ENCODE results near the gene FLCN.
"Not testable (repeated sequence)": the region's sequence is repeated elsewhere in the genome, so short reads cannot be mapped to it uniquely, and the experiment has no call there.

DNA sequence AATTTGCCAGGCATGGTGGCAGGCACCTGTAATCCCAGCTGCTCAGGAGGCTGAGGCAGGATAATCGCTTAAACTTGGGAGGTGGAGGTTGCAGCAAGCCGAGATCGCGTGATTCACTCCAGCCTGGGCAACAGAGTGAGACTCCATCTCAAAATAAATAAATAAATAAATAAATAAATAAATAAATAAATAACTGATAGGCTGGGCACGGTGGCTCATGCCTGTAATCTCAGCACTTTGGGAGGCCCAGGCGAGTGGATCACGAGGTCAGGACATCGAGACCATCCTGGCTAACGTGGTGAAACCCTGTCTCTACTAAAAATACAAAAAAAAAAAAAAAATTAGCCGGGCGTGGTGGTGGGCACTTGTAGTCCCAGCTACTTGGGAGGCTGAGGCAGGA is 18.7 kb upstream of the FLCN start:
- TF ChIP-seq, protein P1, sequence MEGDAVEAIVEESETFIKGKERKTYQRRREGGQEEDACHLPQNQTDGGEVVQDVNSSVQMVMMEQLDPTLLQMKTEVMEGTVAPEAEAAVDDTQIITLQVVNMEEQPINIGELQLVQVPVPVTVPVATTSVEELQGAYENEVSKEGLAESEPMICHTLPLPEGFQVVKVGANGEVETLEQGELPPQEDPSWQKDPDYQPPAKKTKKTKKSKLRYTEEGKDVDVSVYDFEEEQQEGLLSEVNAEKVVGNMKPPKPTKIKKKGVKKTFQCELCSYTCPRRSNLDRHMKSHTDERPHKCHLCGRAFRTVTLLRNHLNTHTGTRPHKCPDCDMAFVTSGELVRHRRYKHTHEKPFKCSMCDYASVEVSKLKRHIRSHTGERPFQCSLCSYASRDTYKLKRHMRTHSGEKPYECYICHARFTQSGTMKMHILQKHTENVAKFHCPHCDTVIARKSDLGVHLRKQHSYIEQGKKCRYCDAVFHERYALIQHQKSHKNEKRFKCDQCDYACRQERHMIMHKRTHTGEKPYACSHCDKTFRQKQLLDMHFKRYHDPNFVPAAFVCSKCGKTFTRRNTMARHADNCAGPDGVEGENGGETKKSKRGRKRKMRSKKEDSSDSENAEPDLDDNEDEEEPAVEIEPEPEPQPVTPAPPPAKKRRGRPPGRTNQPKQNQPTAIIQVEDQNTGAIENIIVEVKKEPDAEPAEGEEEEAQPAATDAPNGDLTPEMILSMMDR (IDR thresholded peaks at IDR 0.05; ENCODE audit: insufficient read depth, low read length), result not testable (repeated sequence)
- TF ChIP-seq, protein P2, sequence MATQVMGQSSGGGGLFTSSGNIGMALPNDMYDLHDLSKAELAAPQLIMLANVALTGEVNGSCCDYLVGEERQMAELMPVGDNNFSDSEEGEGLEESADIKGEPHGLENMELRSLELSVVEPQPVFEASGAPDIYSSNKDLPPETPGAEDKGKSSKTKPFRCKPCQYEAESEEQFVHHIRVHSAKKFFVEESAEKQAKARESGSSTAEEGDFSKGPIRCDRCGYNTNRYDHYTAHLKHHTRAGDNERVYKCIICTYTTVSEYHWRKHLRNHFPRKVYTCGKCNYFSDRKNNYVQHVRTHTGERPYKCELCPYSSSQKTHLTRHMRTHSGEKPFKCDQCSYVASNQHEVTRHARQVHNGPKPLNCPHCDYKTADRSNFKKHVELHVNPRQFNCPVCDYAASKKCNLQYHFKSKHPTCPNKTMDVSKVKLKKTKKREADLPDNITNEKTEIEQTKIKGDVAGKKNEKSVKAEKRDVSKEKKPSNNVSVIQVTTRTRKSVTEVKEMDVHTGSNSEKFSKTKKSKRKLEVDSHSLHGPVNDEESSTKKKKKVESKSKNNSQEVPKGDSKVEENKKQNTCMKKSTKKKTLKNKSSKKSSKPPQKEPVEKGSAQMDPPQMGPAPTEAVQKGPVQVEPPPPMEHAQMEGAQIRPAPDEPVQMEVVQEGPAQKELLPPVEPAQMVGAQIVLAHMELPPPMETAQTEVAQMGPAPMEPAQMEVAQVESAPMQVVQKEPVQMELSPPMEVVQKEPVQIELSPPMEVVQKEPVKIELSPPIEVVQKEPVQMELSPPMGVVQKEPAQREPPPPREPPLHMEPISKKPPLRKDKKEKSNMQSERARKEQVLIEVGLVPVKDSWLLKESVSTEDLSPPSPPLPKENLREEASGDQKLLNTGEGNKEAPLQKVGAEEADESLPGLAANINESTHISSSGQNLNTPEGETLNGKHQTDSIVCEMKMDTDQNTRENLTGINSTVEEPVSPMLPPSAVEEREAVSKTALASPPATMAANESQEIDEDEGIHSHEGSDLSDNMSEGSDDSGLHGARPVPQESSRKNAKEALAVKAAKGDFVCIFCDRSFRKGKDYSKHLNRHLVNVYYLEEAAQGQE (IDR thresholded peaks at IDR 0.05; ENCODE audit: insufficient replicate concordance, low read depth), result not testable (repeated sequence)
- not testable (repeated sequence) for TF ChIP-seq POLR2AphosphoS5 (IDR thresholded peaks at IDR 0.05; ENCODE audit: low read depth); SPI1 (IDR thresholded peaks at IDR 0.05; ENCODE audit: borderline replicate concordance, low read depth); GABPA (IDR thresholded peaks at IDR 0.05; ENCODE audit: low read depth)
